IMR-90 (cell line): ENCODE data around the gene PBOV1. TPM values are rescaled to one million over a fixed set of nuclear protein-coding genes. Genes with fewer than 3 reads are reported as not detected.

Experiments used
- ATAC-seq: fragments of 200-7000 bp; cut with Tn5 transposase; 2 replicates; pipeline ENCODE4 v1.9.1; 2020; ENCODE audit warnings: low read depth, mild to moderate bottlenecking, moderate library complexity
- BruUV-seq: library from RNA; stranded (reverse); fragments of 400-500 nt; replicated peaks from 2 replicates; lab custom pipeline; 2021; lab: Mats Ljungman, UMichigan
- CTCF ChIA-PET: fragments of 300-600 bp; formaldehyde crosslinking; extraction: SDS; loops from one replicate; lab custom pipeline; 2021; ENCODE audit warnings: antibody characterized with exemption; lab: Yijun Ruan, JAX
- POLR2A ChIA-PET: fragments of 300-600 bp; sonication (Branson Sonifier 250); formaldehyde crosslinking; loops from one replicate; lab custom pipeline; 2022; ENCODE audit warnings: antibody characterized with exemption; ENCODE audit not compliant: unreplicated experiment; lab: Charles Lee
- DNase-seq: peaks from one replicate; pipeline ENCODE4 v3.0.0; 2013
- H2AFZ ChIP-seq: replicated peaks from 2 replicates; pipeline ENCODE3; 2013; ENCODE audit warnings: low read length, mild to moderate bottlenecking; ENCODE audit not compliant: poor library complexity
- H2AK5ac ChIP-seq: 2 replicates; pipeline ENCODE4 v1.6.1; 2013; ENCODE audit warnings: low read depth, low read length, inconsistent platforms
- H2AK9ac ChIP-seq: replicated peaks from 2 replicates; pipeline ENCODE3; 2013; ENCODE audit warnings: mild to moderate bottlenecking, low read depth, low read length, moderate library complexity; ENCODE audit not compliant: poor library complexity
- H2BK120ac ChIP-seq: 2 replicates; pipeline ENCODE4 v1.6.1; 2013; ENCODE audit warnings: low read depth, low read length, inconsistent platforms
- H2BK15ac ChIP-seq: 3 replicates; pipeline ENCODE4 v1.6.1; 2013; ENCODE audit warnings: low read depth, low read length, inconsistent platforms
- H2BK20ac ChIP-seq: 2 replicates; pipeline ENCODE4 v1.6.1; 2013; ENCODE audit warnings: low read depth, mild to moderate bottlenecking, inconsistent platforms, low read length, moderate library complexity
- H2BK5ac ChIP-seq: 2 replicates; pipeline ENCODE4 v1.6.1; 2013; ENCODE audit warnings: mild to moderate bottlenecking, low read depth, low read length, inconsistent platforms; ENCODE audit not compliant: poor library complexity, severe bottlenecking
- H3K14ac ChIP-seq: replicated peaks from 2 replicates; pipeline ENCODE4 v1.6.1; 2013; ENCODE audit warnings: low read depth, low read length, inconsistent platforms
- H3K18ac ChIP-seq: 2 replicates; pipeline ENCODE4 v1.6.1; 2013; ENCODE audit warnings: low read depth, low read length, control low read depth
- H3K23ac ChIP-seq: 2 replicates; pipeline ENCODE4 v1.6.1; 2013; ENCODE audit warnings: low read depth, low read length, inconsistent platforms
- H3K27ac ChIP-seq: 2 replicates; pipeline ENCODE4 v1.5.1; 2013; ENCODE audit warnings: mild to moderate bottlenecking, control low read depth, low read length; ENCODE audit not compliant: insufficient read depth
- H3K27me3 ChIP-seq: 2 replicates; pipeline ENCODE4 v1.6.1; 2013; ENCODE audit warnings: low read length; ENCODE audit not compliant: control insufficient read depth, insufficient read depth
- H3K36me3 ChIP-seq: 2 replicates; pipeline ENCODE4 v1.6.1; 2013; ENCODE audit warnings: low read length, mixed read lengths; ENCODE audit not compliant: control insufficient read depth, insufficient read depth
- H3K4ac ChIP-seq: 2 replicates; pipeline ENCODE4 v1.6.1; 2013; ENCODE audit warnings: low read depth, low read length, inconsistent platforms
- H3K4me1 ChIP-seq: 2 replicates; pipeline ENCODE4 v1.6.1; 2013; ENCODE audit warnings: low read length, mixed read lengths; ENCODE audit not compliant: control insufficient read depth, insufficient read depth
- H3K4me2 ChIP-seq: 2 replicates; pipeline ENCODE4 v1.6.1; 2013; ENCODE audit warnings: low read depth, mild to moderate bottlenecking, control low read depth, low read length, moderate library complexity
- H3K4me3 ChIP-seq: 2 replicates; pipeline ENCODE4 v1.5.1; 2013; ENCODE audit warnings: low read depth, mild to moderate bottlenecking, control low read depth, low read length, moderate library complexity; ENCODE audit not compliant: insufficient read depth
- H3K56ac ChIP-seq: 2 replicates; pipeline ENCODE4 v1.6.1; 2013; ENCODE audit warnings: low read length, inconsistent platforms; ENCODE audit not compliant: insufficient read depth; ENCODE audit errors: extremely low read depth
- H3K79me1 ChIP-seq, 2 experiments: 2 replicates each; pipeline ENCODE4 v1.6.1; 2013; ENCODE audit warnings: low read length in 2 of 2, inconsistent platforms in 1 of 2, low read depth in 1 of 2
- H3K9ac ChIP-seq: 2 replicates; pipeline ENCODE4 v1.6.1; 2013; ENCODE audit warnings: low read depth, low read length, control low read depth
- H3K9me1 ChIP-seq: 2 replicates; pipeline ENCODE4 v1.6.1; 2013; ENCODE audit warnings: low read length, inconsistent platforms; ENCODE audit not compliant: insufficient read depth
- H3K9me3 ChIP-seq: 2 replicates; pipeline ENCODE4 v1.6.1; 2013; ENCODE audit warnings: low read length; ENCODE audit not compliant: control insufficient read depth, insufficient read depth
- H4K20me1 ChIP-seq: 2 replicates; pipeline ENCODE4 v1.6.1; 2013; ENCODE audit warnings: low read length, inconsistent platforms; ENCODE audit not compliant: insufficient read depth
- H4K5ac ChIP-seq: 2 replicates; pipeline ENCODE4 v1.6.1; 2013; ENCODE audit warnings: mild to moderate bottlenecking, low read depth, low read length, control low read depth
- H4K8ac ChIP-seq, 2 experiments: 2 replicates each; pipeline ENCODE4 v1.6.1; 2013; ENCODE audit warnings: low read depth in 2 of 2, low read length in 2 of 2, control low read depth in 1 of 2, inconsistent platforms in 1 of 2
- H4K91ac ChIP-seq: 2 replicates; pipeline ENCODE4 v1.6.1; 2013; ENCODE audit warnings: low read depth, low read length, inconsistent platforms; ENCODE audit not compliant: insufficient read depth
- BHLHE40 ChIP-seq: fragments of 150-350 bp; IDR thresholded peaks from 2 replicates; pipeline ENCODE4 v1.6.1; 2016; ENCODE audit warnings: mild to moderate bottlenecking, low read depth, low read length
- CEBPB ChIP-seq: IDR thresholded peaks from 2 replicates; pipeline ENCODE4 v1.6.1; 2012; ENCODE audit warnings: low read depth, low read length, improper control_type of control experiment
- CHD1 ChIP-seq: IDR thresholded peaks from 2 replicates; pipeline ENCODE4 v1.6.1; 2012; ENCODE audit warnings: low read depth, low read length, improper control_type of control experiment
- FOS ChIP-seq: fragments of 150-350 bp; IDR thresholded peaks from 2 replicates; pipeline ENCODE4 v1.6.1; 2016; ENCODE audit warnings: low read depth, low read length
- MAFK ChIP-seq: IDR thresholded peaks from 2 replicates; pipeline ENCODE4 v1.6.1; 2012; ENCODE audit warnings: low read depth, low read length, improper control_type of control experiment
- MAZ ChIP-seq: IDR thresholded peaks from 2 replicates; pipeline ENCODE4 v1.6.1; 2012; ENCODE audit warnings: low read depth, mild to moderate bottlenecking, low read length, improper control_type of control experiment, moderate library complexity, borderline replicate concordance
- MXI1 ChIP-seq: IDR thresholded peaks from 2 replicates; pipeline ENCODE4 v1.6.1; 2012; ENCODE audit warnings: low read depth, mild to moderate bottlenecking, low read length, moderate library complexity, borderline replicate concordance
- NFE2L2 ChIP-seq: fragments of 150-350 bp; IDR thresholded peaks from 2 replicates; pipeline ENCODE4 v1.6.1; 2016; ENCODE audit warnings: low read depth, mild to moderate bottlenecking, low read length
- POLR2A ChIP-seq: IDR thresholded peaks from 2 replicates; pipeline ENCODE4 v1.6.1; 2012; ENCODE audit warnings: mild to moderate bottlenecking, low read depth, low read length
- RAD21 ChIP-seq: IDR thresholded peaks from 2 replicates; pipeline ENCODE4 v1.6.1; 2012; ENCODE audit warnings: low read length, improper control_type of control experiment
- RCOR1 ChIP-seq: IDR thresholded peaks from 2 replicates; pipeline ENCODE4 v1.6.1; 2012; ENCODE audit warnings: mild to moderate bottlenecking, low read length, improper control_type of control experiment; ENCODE audit not compliant: insufficient replicate concordance
- RFX5 ChIP-seq: IDR thresholded peaks from 2 replicates; pipeline ENCODE4 v1.8.0; 2012; ENCODE audit warnings: low read depth, mild to moderate bottlenecking, low read length, moderate library complexity
- SMC3 ChIP-seq: fragments of 150-350 bp; IDR thresholded peaks from 2 replicates; pipeline ENCODE4 v1.6.1; 2016; ENCODE audit warnings: low read depth, mild to moderate bottlenecking, antibody characterized with exemption, low read length, moderate library complexity
- WGBS, 2 experiments: methylation state at CpG; one replicate each; pipeline versions ENCODE4 v1.1.5 to v1.1.7; 2013; ENCODE audit warnings: missing lambda C conversion rate in 2 of 2; ENCODE audit not compliant: insufficient read length in 1 of 2; ENCODE audit errors: extremely low coverage in 2 of 2; 5-methylcytosine and 5-hydroxymethylcytosine counted together
- dilution Hi-C: fragments of 300-500 bp; cut with HindIII; formaldehyde crosslinking; loops from one replicate; pipeline ENCODE4 v1.14.3; 2018; ENCODE audit warnings: low sequenced_read_pairs; ENCODE audit not compliant: unreplicated experiment
- in situ Hi-C: fragments of 300-500 bp; cut with MboI; formaldehyde crosslinking; loops from 3 replicates; pipeline ENCODE4 v1.14.3; 2019; ENCODE audit warnings: low sequenced_read_pairs, inconsistent platforms, mixed read lengths
- intact Hi-C: fragments of 100-400 bp; cut with micrococcal nuclease; formaldehyde crosslinking; loops from 2 replicates; pipeline ENCODE4 v1.10.0; 2022
- polyA plus RNA-seq, 3 experiments: library from polyadenylated mRNA; depleted of rRNA; stranded (reverse); fragments of >200 nt; gene quantifications; 2 replicates each; pipeline ENCODE4 v1.2.3, GENCODE V29; 2012; ENCODE audit warnings: low replicate concordance in 1 of 3
- total RNA-seq: library from RNA; depleted of rRNA; stranded (reverse); fragments of >200 nt; gene quantifications from 2 replicates; pipeline ENCODE4 v1.2.3, GENCODE V29; 2012
- TF ChIP-seq, protein P1 (sequence below): fragments of 150-350 bp; IDR thresholded peaks from 2 replicates; pipeline ENCODE4 v1.6.1; 2017; ENCODE audit warnings: mild to moderate bottlenecking, antibody characterized with exemption, low read length, low read depth
- TF ChIP-seq, protein P2 (sequence below): conservative IDR thresholded peaks from 2 replicates; pipeline ENCODE4 v1.5.1; 2012; ENCODE audit warnings: mild to moderate bottlenecking, low read depth, low read length, improper control_type of control experiment
- TF ChIP-seq, protein P3 (sequence below): fragments of 150-350 bp; IDR thresholded peaks from 2 replicates; pipeline ENCODE4 v1.6.1; 2016; ENCODE audit warnings: low read depth, mild to moderate bottlenecking, low read length, moderate library complexity, borderline replicate concordance

Gene PBOV1
- total and polyA plus RNA-seq, 2 of the 4 experiments (the other 2 are of a cell fraction): not detected

DNA sequence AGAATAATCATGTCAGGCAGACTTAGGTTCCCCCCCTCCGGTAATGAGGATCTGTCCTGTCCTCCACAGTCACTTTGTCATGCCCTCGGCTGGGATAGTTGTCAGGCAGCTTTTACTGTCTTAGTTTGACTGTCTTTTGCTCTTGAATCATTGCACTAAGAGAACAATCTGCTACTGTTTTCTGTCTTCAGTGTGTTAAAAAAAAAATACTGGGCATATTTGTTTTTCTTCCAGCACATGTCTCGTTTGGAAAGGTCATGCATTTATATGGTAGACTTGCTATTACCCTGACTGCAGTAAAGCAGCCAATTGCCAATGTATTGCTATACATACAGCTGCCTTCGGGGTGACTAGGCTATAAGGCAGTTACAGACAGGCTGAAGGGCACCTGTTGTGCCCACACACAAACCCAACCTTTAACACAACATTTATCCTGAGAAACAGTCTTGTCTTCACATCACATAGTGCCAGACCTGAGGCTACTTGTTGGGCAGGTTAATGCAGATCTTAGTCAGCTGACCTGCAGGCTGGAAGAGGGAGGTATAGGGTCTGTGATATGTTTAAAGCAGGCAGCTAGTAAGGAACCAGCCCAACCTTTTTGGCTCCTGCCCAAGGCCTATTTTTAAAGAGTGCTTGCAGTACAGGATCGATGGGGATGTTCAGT, 29.9 kb downstream of the PBOV1 start:
- Histone ChIP-seq H3K36me3 (no peaks in the 10 kb centered on the region), H3K9me1 (no peaks in the 10 kb centered on the region), H4K91ac (no peak overlapping the region), H3K9me3 (no peaks in the 10 kb centered on the region), H3K27ac (no peak overlapping the region), H3K4ac (no peak overlapping the region), H2BK15ac (no peak overlapping the region), H2AFZ (no peak overlapping the region), H3K14ac (no peak overlapping the region), H3K56ac (no peak overlapping the region), H4K5ac (no peak overlapping the region), H3K18ac (no peak overlapping the region), H3K27me3 (peaks cover 25% of the 10 kb centered on the region), H2BK120ac (no peak overlapping the region), H3K9ac (no peak overlapping the region), H3K4me3 (no peak overlapping the region), H4K20me1 (no peaks in the 10 kb centered on the region), H3K79me1 (no peaks in the 10 kb centered on the region), H4K8ac (no peak overlapping the region), H2AK9ac (no peak overlapping the region), H3K23ac (no peak overlapping the region), H3K4me1 (no peaks in the 10 kb centered on the region), H2BK5ac (no peak overlapping the region), H3K4me2 (no peak overlapping the region), H2BK20ac (no peak overlapping the region), H2AK5ac (no peak overlapping the region)
- no TSS peak for BruUV-seq
- ATAC-seq: no peak
- in situ Hi-C loops (no loop called here), dilution Hi-C loops (no loop called here), intact Hi-C loops (no loop called here)
- CTCF ChIA-PET: interaction anchor here (0.6 kb wide), 1 partner anchor 30 kb away, joined by 3 read pairs; no protein-coding TSS in a partner anchor
- WGBS, 2 experiments: 21% methylated on average over 2 of the region's 5 CpGs; no CpG with 5 or more reads in 1 of the 2 experiments
- POLR2A ChIA-PET: interaction anchor here (0.7 kb wide), 1 partner anchor 10 kb away, joined by 3 read pairs; no protein-coding TSS in a partner anchor
- TF ChIP-seq RAD21 (no peak), MXI1 (no peak), SMC3 (no peak), MAFK (no peak), CEBPB (no peak), RFX5 (no peak), NFE2L2 (no peak), FOS (no peak), RCOR1 (no peak), POLR2A (no peak), BHLHE40 (no peak), MAZ (no peak), CHD1 (no peak)
- TF ChIP-seq, protein P1, sequence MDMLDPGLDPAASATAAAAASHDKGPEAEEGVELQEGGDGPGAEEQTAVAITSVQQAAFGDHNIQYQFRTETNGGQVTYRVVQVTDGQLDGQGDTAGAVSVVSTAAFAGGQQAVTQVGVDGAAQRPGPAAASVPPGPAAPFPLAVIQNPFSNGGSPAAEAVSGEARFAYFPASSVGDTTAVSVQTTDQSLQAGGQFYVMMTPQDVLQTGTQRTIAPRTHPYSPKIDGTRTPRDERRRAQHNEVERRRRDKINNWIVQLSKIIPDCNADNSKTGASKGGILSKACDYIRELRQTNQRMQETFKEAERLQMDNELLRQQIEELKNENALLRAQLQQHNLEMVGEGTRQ: no peak
- TF ChIP-seq, protein P2, sequence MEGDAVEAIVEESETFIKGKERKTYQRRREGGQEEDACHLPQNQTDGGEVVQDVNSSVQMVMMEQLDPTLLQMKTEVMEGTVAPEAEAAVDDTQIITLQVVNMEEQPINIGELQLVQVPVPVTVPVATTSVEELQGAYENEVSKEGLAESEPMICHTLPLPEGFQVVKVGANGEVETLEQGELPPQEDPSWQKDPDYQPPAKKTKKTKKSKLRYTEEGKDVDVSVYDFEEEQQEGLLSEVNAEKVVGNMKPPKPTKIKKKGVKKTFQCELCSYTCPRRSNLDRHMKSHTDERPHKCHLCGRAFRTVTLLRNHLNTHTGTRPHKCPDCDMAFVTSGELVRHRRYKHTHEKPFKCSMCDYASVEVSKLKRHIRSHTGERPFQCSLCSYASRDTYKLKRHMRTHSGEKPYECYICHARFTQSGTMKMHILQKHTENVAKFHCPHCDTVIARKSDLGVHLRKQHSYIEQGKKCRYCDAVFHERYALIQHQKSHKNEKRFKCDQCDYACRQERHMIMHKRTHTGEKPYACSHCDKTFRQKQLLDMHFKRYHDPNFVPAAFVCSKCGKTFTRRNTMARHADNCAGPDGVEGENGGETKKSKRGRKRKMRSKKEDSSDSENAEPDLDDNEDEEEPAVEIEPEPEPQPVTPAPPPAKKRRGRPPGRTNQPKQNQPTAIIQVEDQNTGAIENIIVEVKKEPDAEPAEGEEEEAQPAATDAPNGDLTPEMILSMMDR: no peak
- TF ChIP-seq, protein P3, sequence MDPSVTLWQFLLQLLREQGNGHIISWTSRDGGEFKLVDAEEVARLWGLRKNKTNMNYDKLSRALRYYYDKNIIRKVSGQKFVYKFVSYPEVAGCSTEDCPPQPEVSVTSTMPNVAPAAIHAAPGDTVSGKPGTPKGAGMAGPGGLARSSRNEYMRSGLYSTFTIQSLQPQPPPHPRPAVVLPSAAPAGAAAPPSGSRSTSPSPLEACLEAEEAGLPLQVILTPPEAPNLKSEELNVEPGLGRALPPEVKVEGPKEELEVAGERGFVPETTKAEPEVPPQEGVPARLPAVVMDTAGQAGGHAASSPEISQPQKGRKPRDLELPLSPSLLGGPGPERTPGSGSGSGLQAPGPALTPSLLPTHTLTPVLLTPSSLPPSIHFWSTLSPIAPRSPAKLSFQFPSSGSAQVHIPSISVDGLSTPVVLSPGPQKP: no peak
- no peak for DNase-seq
